Ovary (tissue), 9 donors: ENCODE data around the gene PGBD1. TPM values are rescaled to one million over a fixed set of nuclear protein-coding genes. Genes with fewer than 3 reads are reported as not detected.

Experiments used
- DNase-seq, 5 donors: peaks; one replicate each; pipeline ENCODE4 v3.0.0-alpha.2; 2019 to 2020
- H3K27ac ChIP-seq, 2 donors: fragments of 200-600 bp; one replicate each; pipeline versions ENCODE4 v1.5.1 to v1.8.0; 2019 to 2022
- H3K27me3 ChIP-seq: fragments of 200-600 bp; one replicate; pipeline ENCODE4 v1.8.0; 2022
- H3K36me3 ChIP-seq: fragments of 200-600 bp; sonication (generic); one replicate; pipeline ENCODE4 v1.5.1; 2019
- H3K4me1 ChIP-seq: one replicate; pipeline ENCODE4 v1.8.1; 2013; ENCODE audit warnings: mild to moderate bottlenecking, moderate library complexity; ENCODE audit not compliant: insufficient read depth
- H3K4me3 ChIP-seq: fragments of 200-600 bp; sonication (generic); one replicate; pipeline ENCODE4 v1.5.1; 2017
- H3K9me3 ChIP-seq, 2 donors: fragments of 200-600 bp in 1 of 2; sonication (generic) in 1 of 2; one replicate each; pipeline versions ENCODE4 v1.5.1 to v1.8.1; 2013 to 2019; ENCODE audit warnings: mild to moderate bottlenecking in 1 of 2, moderate library complexity in 1 of 2
- CTCF ChIP-seq, 3 donors: fragments of 450-650 bp in 2 of 3; fragments of 200-600 bp in 1 of 3; IDR thresholded peaks; one replicate each; pipeline versions ENCODE4 v1.5.1 to v1.8.0; 2016 to 2022; ENCODE audit warnings: antibody characterized with exemption in 3 of 3, mild to moderate bottlenecking in 1 of 3
- EP300 ChIP-seq: sonication (generic); formaldehyde crosslinking; IDR thresholded peaks from one replicate; pipeline ENCODE4 v1.6.1; 2017; ENCODE audit warnings: antibody characterized with exemption
- POLR2A ChIP-seq: fragments of 450-650 bp; IDR thresholded peaks from one replicate; pipeline ENCODE4 v1.6.1; 2017; ENCODE audit warnings: antibody characterized with exemption, mild to moderate bottlenecking, moderate library complexity
- WGBS, 3 donors: extraction: QIAGEN DNeasy Blood & Tissue Kit in 1 of 3; methylation state at CpG; one replicate each; pipeline versions ENCODE4 v1.1.5 to v1.1.7; 2013 to 2017; 5-methylcytosine and 5-hydroxymethylcytosine counted together
- intact Hi-C, 4 donors: fragments of 100-400 bp; cut with DNase I; formaldehyde crosslinking; loops; one replicate each; pipeline versions ENCODE4 v1.11.0 to v1.15.1; 2022 to 2023
- polyA plus RNA-seq, 2 donors: library from polyadenylated mRNA; stranded (reverse); fragments of 200-250 nt in 1 of 2; fragments of 350-450 nt in 1 of 2; fragmentation: Illumina TruSeq in 1 of 2; extraction: RNeasy Lipid Tissue Mini Kit (QIAGEN cat#74804) in 1 of 2; gene quantifications; one replicate each; pipeline ENCODE4 v1.2.3, GENCODE V29; 2013 to 2014
- small RNA-seq: library from RNA; depleted of rRNA; stranded (forward); fragments of <200 nt; gene quantifications from one replicate; pipeline ENCODE3, GENCODE V24; 2016
- total RNA-seq, 7 donors: library from RNA; depleted of rRNA in 2 of 7; stranded (reverse); fragments of >200 nt in 2 of 7; fragmentation: NEBNext Ultra II Directional in 3 of 7; extraction: Animal tissue kit (Norgen Biotek cat#: 25700) in 3 of 7; gene quantifications; one replicate each; pipeline versions ENCODE4 v1.1.0 to v1.2.4, GENCODE V29; 2016 to 2023
- donor health status: DM: no; HTN: no; CAD: no; lungs with moderate emphysema.
- donor health status: DM: no; HTN: no; CAD: no.
- donor health status: Bipolar disorder and iron deficiency.
- donor health status: DM: yes; HTN: yes; CAD: no.
- donor health status: DM: no; HTN: no; CAD: no.
- donor health status: DM: yes; HTN: yes; CAD: no.

Gene PGBD1
- total and polyA plus RNA-seq, 9 donors, result 1.8 to 5.0 (median 3.5) TPM

DNA sequence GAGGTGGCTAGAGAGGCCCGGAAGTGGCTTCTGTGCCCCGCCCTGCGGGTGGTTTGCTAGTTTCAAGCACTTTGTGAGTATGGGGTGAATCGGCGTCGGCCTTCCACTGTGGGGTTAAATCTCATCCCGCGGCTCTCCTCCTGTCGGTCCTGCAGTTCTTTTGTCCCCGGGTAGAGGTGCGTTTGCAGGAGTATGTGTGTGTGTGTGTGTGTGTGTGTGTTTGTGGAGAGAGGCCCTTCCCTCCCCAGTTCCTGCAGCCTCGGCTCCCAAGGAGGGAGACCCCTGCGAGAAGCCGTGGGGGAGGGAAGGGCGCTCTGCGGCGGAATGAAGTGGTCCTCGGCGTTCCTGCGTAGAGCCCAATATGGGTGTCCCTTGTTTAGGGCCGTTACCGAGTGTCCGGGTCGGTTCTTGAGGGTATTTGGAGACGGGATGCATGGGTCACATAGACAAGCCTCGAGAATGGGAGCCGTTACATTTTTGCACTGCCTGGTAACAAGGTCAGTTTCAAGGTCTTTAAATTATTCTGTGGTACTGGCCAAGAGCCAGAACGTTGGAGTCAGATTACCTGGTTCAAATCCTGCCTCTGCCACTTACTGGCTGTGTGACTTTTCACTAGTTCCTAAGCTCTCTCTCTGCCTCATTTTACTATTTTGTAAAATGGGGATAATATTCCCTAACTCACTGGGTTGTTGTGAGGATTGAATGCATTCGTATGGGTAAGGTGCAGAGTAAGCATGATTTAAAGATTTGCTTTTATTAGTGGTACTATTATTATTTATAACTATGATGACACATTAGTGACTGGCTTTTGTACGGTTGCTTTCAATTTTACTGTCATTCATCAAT, 68.7 kb downstream of the PGBD1 start, which contains the start of gene ZKSCAN3:
Gene ZKSCAN3 (plus strand): TSS at position 56 of the 846 bp plus-strand sequence. CDS start 9,640 bp downstream, outside the sequence.
- Histone ChIP-seq H3K27me3 (no peaks in the 10 kb centered on the region), H3K9me3 (no peaks in the 10 kb centered on the region), H3K4me1 (peaks cover 3% of the 10 kb centered on the region), H3K36me3 (no peaks in the 10 kb centered on the region), H3K27ac (peak within 1 kb of the TSS; percentile 1 to 40), H3K4me3 (peak within 1 kb of the TSS; percentile 76)
- intact Hi-C loops, result loop anchor here (10.0 kb wide), 4 partner anchors 85 to 455 kb away; partner anchors contain the start of genes NKAPL (in 2 of the 4), ZKSCAN4 (in 2 of the 4) and ZSCAN26 (in 1 of the 4)
- TF ChIP-seq EP300 (no peak), POLR2A (no peak), CTCF (IDR thresholded peaks at IDR 0.05) (no peak)
- DNase-seq, result peak; percentile 69 to 84 (median 77)
- 1 to 3% (median 1%) methylated on average over 26 to 30 of the region's 30 CpGs for WGBS, 3 donors

DNA sequence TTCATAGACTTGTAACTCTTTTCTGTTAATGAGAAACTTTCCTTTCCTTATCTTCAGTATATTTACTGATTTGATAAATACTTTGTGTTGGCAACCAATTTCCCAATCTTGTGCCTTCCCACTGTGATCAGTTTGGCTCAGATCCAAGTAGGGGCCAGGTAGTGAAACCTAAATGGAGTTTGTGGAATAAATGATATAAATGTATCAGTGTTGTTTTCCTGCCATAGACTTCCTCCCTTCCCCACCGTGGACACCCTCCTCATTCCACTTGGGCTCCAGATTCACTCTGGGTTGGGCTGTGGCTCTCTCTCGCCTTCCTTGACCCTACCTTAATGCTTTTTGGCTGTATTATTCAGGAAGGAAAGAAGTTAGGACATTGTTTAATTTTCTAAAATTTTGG, 69.7 kb downstream of the PGBD1 start:
- Histone ChIP-seq H3K27me3 (no peaks in the 10 kb centered on the region), H3K4me1 (peaks cover 7% of the 10 kb centered on the region), H3K36me3 (no peaks in the 10 kb centered on the region), H3K9me3 (no peaks in the 10 kb centered on the region), H3K4me3 (no peak overlapping the region), H3K27ac (no peak overlapping the region)
- WGBS, 3 donors, result 58 to 68% (median 63%) methylated on average over 2 of the region's 2 CpGs
- DNase-seq, result no peak
- TF ChIP-seq CTCF (IDR thresholded peaks at IDR 0.05), result no peak
- TF ChIP-seq POLR2A, result no peak
- no peak for TF ChIP-seq EP300
- intact Hi-C loops, result loop anchor here (10.0 kb wide), 4 partner anchors 86 to 456 kb away; partner anchors contain the start of genes NKAPL (in 2 of the 4), ZKSCAN4 (in 2 of the 4) and ZSCAN26 (in 1 of the 4)

DNA sequence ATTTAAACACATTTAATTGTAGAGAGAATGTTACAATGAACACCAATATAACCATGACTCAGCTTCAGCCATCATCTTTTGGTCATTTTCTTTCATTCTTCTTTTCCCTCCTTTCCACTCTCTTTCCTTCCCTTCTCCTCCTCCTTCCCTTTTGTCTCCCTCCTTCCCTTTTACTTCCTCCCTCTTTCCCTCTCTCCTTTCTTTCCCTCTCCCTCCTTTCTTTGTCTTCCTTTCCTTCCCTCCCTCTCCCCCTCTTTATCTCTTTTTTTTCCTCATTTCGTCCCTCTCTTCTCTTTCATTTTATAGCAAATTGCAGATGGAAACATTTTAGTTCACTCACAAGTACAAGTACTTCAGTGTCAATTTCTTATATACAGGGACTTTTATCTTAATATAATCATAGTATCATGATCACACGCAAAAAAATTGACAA, 70.1 kb downstream of the PGBD1 start:
- 50 to 60% (median 58%) methylated on average over 2 of the region's 2 CpGs for WGBS, 3 donors
- DNase-seq, result no peak
- H3K27ac ChIP-seq, result no peak overlapping the region
- H3K9me3 ChIP-seq, result no peaks in the 10 kb centered on the region
- intact Hi-C loops, result loop anchor here (10.0 kb wide), 4 partner anchors 87 to 457 kb away; partner anchors contain the start of genes NKAPL (in 2 of the 4), ZKSCAN4 (in 2 of the 4) and ZSCAN26 (in 1 of the 4)
- H3K36me3 ChIP-seq, result no peaks in the 10 kb centered on the region
- no peak overlapping the region for H3K4me3 ChIP-seq
- TF ChIP-seq EP300 (no peak), POLR2A (no peak), CTCF (IDR thresholded peaks at IDR 0.05) (no peak)
- H3K4me1 ChIP-seq, result peaks cover 7% of the 10 kb centered on the region
- H3K27me3 ChIP-seq, result no peaks in the 10 kb centered on the region

Small RNAs within 50 kb of the gene (small RNA-seq; reads per million reads assigned to genes)
- gene AL021997.1 (not detected), gene AL021997.2 (not detected)

Other genes with a start within 250 kb of the PGBD1 start
- 1 to 10 TPM in 3 of 7 donors, under 1 TPM in 4; 0.24 to 2.3 (median 0.82) TPM for gene ZNF165, start 201.0 kb upstream of the PGBD1 start, total RNA-seq
- under 1 TPM; 0.52 to 0.61 TPM for gene ZNF165, start 201.0 kb upstream of the PGBD1 start, polyA plus RNA-seq
- gene ZSCAN16, start 157.0 kb upstream of the PGBD1 start, total RNA-seq, result 1 to 10 TPM; 2.6 to 4.4 (median 3.1) TPM
- gene ZSCAN16, start 157.0 kb upstream of the PGBD1 start, polyA plus RNA-seq, result 1 to 10 TPM; 3.2 to 4.0 TPM
- gene ZKSCAN8, start 139.7 kb upstream of the PGBD1 start, total RNA-seq, result 10 to 100 TPM; 16.8 to 44.6 (median 31.9) TPM
- 10 to 100 TPM; 13.6 to 30.3 TPM for gene ZKSCAN8, start 139.7 kb upstream of the PGBD1 start, polyA plus RNA-seq
- 10 to 100 TPM in 6 of 7 donors, 1 to 10 TPM in 1; 10.0 to 17.5 (median 13.7) TPM for gene ZSCAN9, start 56.3 kb upstream of the PGBD1 start, total RNA-seq
- gene ZSCAN9, start 56.3 kb upstream of the PGBD1 start, polyA plus RNA-seq, result 10 to 100 TPM; 12.5 to 16.9 TPM
- gene ZKSCAN4, start 29.3 kb upstream of the PGBD1 start, total RNA-seq, result 1 to 10 TPM; 1.5 to 8.0 (median 6.0) TPM
- 1 to 10 TPM; 5.1 to 7.0 TPM for gene ZKSCAN4, start 29.3 kb upstream of the PGBD1 start, polyA plus RNA-seq
- gene NKAPL, start 22.3 kb upstream of the PGBD1 start, total RNA-seq, result 1 to 10 TPM in 5 of 7 donors, under 1 TPM in 2; 0.34 to 2.4 (median 1.8) TPM
- gene NKAPL, start 22.3 kb upstream of the PGBD1 start, polyA plus RNA-seq, result 1 to 10 TPM; 1.4 to 1.5 TPM
- 10 to 100 TPM; 11.8 to 32.0 (median 23.1) TPM for gene ZSCAN26, start 14.4 kb upstream of the PGBD1 start, total RNA-seq
- gene ZSCAN26, start 14.4 kb upstream of the PGBD1 start, polyA plus RNA-seq, result 10 to 100 TPM; 21.6 to 29.2 TPM
- gene ZSCAN31, start 54.6 kb downstream of the PGBD1 start, total RNA-seq, result 10 to 100 TPM; 14.1 to 40.1 (median 21.9) TPM
- gene ZSCAN31, start 54.6 kb downstream of the PGBD1 start, polyA plus RNA-seq, result 10 to 100 TPM; 12.1 to 20.8 TPM
- 1 to 10 TPM; 2.6 to 8.2 (median 7.2) TPM for gene ZKSCAN3, start 68.4 kb downstream of the PGBD1 start, total RNA-seq
- 1 to 10 TPM; 2.0 to 5.0 TPM for gene ZKSCAN3, start 68.4 kb downstream of the PGBD1 start, polyA plus RNA-seq
- 10 to 100 TPM in 2 of 7 donors, 1 to 10 TPM in 5; 3.0 to 11.4 (median 7.4) TPM for gene ZSCAN12, start 118.2 kb downstream of the PGBD1 start, total RNA-seq
- gene ZSCAN12, start 118.2 kb downstream of the PGBD1 start, polyA plus RNA-seq, result 1 to 10 TPM; 4.4 to 5.4 TPM
- gene ZSCAN23, start 161.9 kb downstream of the PGBD1 start, total RNA-seq, result 1 to 10 TPM; 3.0 to 6.8 (median 4.7) TPM
- gene ZSCAN23, start 161.9 kb downstream of the PGBD1 start, polyA plus RNA-seq, result 1 to 10 TPM; 2.0 to 2.3 TPM
- gene GPX6, start 234.2 kb downstream of the PGBD1 start, total RNA-seq, result not detected
- not detected for gene GPX6, start 234.2 kb downstream of the PGBD1 start, polyA plus RNA-seq
- not detected for gene GPX5, start 244.3 kb downstream of the PGBD1 start, total RNA-seq
- gene GPX5, start 244.3 kb downstream of the PGBD1 start, polyA plus RNA-seq, result not detected